KOPT-K1 (cell line): ENCODE measurements around the gene ZFP30.

Experiments used
- H3K27ac ChIP-seq: fragments of 200-600 bp; sonication (generic); 2 replicates; pipeline ENCODE4 v1.5.1; 2016; ENCODE audit warnings: antibody characterized with exemption, mild to moderate bottlenecking, low read depth, low read length; ENCODE audit not compliant: poor library complexity, severe bottlenecking
- H3K36me3 ChIP-seq: fragments of 200-600 bp; sonication (generic); 2 replicates; pipeline ENCODE4 v1.5.1; 2017; ENCODE audit warnings: antibody characterized with exemption, mild to moderate bottlenecking, low read length, moderate library complexity; ENCODE audit not compliant: insufficient read depth
- H3K9me3 ChIP-seq: fragments of 200-600 bp; sonication (generic); 2 replicates; pipeline ENCODE4 v1.5.1; 2017; ENCODE audit warnings: antibody characterized with exemption, low read length, mild to moderate bottlenecking; ENCODE audit not compliant: insufficient read depth, poor library complexity, severe bottlenecking

ZFP30 gene

DNA sequence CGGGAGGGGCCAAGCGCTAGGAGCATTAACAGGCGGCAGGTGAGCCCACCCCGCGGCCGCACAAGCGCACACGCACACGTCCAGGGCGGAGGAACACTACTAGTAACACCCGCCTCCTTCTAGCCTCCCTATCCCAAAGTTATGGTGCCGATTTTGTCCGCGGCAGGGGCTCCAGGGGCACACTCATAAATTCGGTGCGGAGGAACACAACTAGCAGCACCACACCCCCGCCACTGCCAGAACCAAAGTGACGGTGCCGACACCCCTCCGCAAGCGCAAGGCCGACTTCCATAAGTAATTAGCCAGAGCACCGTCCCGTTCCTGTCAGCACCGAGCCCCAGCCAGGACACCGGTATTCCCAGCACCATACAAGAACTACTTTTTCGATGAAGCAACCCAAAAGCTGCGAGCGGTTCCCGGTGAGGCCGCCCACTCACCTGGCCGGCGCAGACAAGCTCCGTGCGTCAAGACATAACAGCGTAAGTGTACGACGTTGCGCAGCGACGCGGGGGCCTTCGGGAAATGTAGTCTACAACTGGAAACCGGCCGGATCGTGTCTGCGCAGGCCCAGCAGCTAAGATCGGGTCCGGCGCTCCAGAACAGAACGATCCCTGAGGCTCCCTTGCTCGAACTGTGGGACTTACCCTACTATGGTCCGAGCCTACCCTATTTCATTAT is 60.8 kb downstream of the ZFP30 start, which contains the start of the genes ZNF540 and ZNF571:
ZNF540 (plus strand) TSS at position 573 of the 678 bp plus-strand sequence. CDS start 3,572 bp downstream, outside the sequence.
ZNF571 (minus strand) TSS at position 489 of the 678 bp plus-strand sequence. CDS start 8,116 bp downstream, outside the sequence.
- Histone ChIP-seq H3K27ac (peak within 1 kb of the TSS; percentile 62), H3K9me3 (peaks cover 21% of the 10 kb centered on the region), H3K36me3 (no peaks in the 10 kb centered on the region)

DNA sequence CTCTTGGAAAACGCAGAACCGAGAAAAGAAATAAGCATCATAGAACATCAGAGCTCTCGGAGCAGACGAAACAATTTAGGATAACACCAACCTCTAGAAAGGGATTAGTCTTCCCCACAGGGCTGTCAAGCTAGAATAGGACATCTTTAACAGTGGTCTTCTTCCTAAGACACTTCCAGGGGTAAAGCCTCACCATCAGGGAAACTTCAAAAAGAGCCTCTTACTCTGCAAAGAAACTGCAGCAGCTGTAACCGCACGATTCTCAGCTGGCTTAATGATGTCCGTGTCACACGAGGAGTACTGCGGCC is 61.3 kb downstream of the ZFP30 start:
- Histone ChIP-seq H3K36me3 (no peaks in the 10 kb centered on the region), H3K9me3 (peaks cover 21% of the 10 kb centered on the region), H3K27ac (peak overlapping the region; percentile 62)

DNA sequence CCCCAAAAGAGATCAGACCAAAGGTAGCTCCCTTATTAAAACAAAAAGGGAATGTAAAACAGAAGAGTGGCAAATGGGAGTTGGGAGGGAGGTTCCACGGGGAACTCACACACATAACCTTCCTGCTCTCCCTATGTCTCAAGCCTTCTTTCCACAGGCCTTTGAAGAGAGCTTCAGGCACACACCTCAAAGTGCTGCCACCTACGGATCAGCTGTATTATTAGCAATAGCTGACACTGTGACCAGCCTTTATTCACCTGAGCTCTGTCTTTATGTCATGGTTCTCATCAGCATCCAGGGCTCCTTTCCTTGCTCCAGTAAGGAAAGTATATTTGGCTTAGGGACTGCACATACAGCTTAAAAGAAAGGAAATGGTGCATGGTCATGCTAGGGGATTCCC is 71.9 kb downstream of the ZFP30 start:
- Histone ChIP-seq H3K36me3 (peaks cover 53% of the 10 kb centered on the region; the same call in 1 of the 2 replicates), H3K27ac (no peak overlapping the region), H3K9me3 (peaks cover 87% of the 10 kb centered on the region)

DNA sequence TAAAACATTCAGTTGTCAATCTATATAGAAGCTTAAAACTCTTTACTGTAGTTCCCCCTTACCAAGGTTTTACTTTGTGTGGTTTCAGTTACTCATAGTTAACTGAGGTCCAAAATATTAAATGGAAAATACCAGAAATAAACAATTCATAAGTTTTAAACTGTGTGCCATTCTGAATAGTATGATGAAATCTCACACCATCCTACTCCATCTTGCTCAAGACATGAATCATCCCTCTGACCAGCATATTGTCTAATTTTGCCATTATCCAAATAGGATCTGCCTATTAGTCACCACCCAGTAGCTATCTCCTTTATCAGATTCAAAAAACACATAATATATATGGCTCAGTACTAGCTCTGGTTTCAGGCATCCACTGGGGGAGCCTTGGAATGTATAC is 83.1 kb downstream of the ZFP30 start:
- Histone ChIP-seq H3K36me3 (peaks cover 4% of the 10 kb centered on the region; the same call in 1 of the 2 replicates), H3K27ac (no peak overlapping the region), H3K9me3 (peaks cover 64% of the 10 kb centered on the region)

DNA sequence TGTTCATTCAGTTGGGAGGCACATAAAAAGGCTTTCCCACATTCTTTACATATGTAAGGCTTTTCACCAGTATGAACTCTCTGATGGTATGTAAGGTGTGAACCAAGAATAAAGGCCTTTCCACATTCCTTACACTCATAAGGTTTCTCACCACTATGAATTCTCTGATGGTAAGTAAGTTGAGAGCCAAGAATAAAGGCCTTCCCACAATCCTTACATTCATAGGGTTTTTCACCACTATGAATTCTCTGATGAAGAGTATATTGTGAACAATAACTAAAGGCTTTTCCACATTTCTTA is 89.9 kb downstream of the ZFP30 start:
- peaks cover 10% of the 10 kb centered on the region for H3K36me3 ChIP-seq
- H3K9me3 ChIP-seq: peaks cover 100% of the 10 kb centered on the region
- no peak overlapping the region for H3K27ac ChIP-seq

DNA sequence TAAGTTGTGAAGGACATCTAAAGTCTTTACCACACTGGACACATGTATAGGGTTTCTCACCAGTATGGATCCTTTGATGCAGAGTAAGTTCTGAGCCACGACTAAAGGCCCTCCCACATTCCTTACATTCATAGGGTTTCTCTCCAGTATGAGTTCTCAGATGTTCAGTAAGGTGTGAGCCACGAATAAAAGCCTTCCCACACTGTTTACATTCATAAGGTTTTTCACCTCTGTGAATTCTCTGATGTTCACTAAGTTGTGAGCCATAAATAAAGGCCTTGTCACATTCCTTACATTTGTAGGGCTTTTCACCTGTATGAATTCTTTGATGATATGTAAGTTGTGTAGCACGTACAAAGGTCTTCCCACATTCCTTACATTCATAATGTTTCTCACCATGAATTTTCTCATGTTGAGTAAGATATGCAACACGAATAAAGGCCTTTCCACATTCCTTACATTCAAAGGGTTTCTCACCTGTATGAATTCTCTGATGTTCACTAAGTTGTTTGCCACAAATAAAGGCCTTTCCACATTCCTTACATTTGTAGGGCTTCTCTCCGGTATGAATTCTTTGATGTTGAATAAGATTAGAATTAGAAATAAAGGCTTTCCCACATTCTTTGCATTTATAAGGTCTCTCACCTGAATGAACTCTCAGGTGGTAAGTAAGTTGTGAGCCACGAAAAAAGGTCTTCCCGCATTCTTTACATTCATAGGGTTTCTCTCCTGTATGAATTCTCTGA is 90.5 kb downstream of the ZFP30 start:
- Histone ChIP-seq H3K27ac (no peak overlapping the region), H3K9me3 (peaks cover 97% of the 10 kb centered on the region), H3K36me3 (peaks cover 10% of the 10 kb centered on the region)
